SIG-M5 treated with dmso at 0.1 percent for 504 hours (cell line): ENCODE measurements around the gene RNF150.
"Not testable (repeated sequence)": the region's sequence is repeated elsewhere in the genome, so short reads cannot be mapped to it uniquely, and the experiment has no call there.

Experiments used
- DNase-seq: peaks from one replicate; lab custom pipeline; 2025; ENCODE audit not compliant: unreplicated experiment; lab: John Stamatoyannopoulos, UW

RNF150 gene

DNA sequence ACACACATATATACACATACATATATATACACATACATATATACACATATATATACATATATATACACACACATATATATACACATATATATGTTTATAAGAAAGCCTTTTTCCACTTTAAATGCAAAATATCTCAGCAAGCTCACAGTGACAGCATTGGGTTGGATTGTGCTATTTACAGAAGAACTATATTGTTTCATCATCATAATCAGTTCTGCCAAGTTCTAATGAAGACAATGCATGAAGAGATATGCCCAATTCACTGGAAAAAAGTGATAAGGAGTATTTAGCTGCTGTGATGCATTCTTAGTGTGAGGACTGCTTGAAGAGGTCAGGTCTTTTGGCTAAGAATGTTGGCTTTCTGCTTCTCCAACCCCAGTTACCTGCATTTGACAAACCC lies 54.4 kb downstream of the RNF150 start:
- DNase-seq: no peak

DNA sequence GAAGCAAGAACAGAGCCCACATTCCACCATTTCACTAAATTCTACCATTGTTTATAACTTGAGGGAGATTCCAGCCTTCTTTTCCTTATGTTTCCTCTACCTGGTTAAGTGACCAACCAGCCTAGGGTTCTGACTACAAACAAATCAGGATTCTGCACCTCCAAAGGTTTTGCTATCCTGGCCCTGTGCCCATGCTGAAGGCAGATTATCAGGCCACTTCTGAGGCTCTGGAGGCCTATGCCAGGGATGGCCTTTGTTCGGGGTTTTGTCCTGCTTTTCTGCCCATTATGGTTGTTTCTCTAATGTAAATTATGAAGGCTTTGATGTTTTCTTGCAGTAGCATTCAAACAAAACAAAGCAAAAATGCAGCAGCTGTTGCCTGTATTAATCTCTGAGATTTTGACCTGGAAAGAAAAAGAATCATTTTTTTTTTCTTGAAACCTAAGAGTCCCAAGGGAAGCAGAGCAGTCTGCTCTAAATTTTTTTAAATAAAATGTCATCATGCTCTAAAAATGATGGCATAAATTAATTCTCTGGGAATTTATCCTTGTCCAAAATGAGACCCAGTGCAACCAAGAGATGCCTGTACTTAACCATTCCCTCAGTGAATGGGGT lies 55.6 kb downstream of the RNF150 start:
- no peak for DNase-seq

DNA sequence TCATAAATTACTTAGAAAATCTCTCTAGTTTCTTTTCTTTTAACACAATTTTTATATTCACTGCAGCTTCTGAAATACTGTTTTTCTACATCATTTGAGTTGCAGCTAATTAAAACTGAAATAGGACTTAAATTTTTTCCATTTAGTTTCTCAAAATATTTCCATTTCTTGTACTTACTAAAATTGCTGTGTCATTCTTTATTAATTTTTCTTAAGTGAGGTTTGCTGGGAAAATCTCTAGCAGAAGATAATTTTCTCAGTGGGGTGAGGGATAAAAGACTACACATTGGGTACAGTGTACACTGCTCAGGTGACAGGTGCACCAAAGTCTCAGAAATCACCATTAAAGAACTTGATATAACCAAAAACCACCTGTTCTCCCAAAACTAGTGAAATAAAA lies 57.7 kb downstream of the RNF150 start:
- DNase-seq: no peak

DNA sequence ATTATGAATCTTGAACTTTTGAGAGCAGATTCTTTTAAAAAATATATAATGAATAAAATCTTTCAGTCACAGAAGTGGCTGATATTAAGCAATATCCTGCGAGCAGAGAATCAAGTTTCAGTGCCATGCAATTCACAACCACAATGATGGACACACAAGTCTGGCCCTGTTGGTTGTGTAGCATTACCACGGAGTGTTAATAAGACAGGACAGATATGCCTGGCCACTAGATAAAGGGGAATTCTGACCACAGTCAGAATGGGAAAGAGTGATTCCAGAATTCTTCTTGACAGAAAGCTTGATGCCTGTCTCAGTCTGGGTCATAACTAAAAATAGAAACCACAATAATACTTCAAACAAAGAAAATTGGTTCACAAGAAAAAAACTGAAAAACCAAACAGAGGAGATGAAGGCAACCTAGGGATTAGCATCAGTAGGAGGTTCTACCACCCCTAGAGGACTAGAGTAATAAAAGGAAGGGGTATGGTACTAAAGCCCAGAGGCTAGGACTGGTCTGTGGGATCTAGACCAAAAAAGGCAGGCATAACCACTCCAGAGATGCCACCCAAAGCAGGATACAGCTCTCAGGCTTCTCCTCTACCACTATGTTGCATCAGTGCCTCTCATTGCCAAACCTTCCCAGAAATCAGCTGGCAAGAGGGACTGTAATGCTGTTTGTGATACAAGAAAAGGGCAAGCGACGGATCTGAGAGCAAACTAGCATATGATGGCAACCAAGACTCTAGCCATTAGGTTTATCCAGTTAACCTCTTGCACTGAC lies 59.0 kb downstream of the RNF150 start:
- DNase-seq: no peak

DNA sequence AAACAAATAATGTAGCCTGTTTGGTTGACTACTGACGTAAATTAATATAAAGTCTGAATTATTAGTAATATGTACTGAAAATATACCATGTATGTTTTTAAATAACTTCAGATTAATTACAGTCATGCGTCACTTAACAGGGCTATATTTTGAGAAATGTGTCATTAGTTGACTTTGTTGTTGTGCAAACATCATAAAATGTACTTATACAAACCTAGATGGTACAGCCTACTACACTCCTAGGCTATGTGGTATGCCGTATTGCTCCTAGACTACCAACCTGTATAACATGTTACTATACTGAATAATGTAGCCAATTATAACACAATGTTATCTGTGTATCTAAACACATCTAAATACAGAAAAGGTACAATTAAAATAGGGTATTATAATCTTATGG lies 66.6 kb downstream of the RNF150 start:
- no peak for DNase-seq

DNA sequence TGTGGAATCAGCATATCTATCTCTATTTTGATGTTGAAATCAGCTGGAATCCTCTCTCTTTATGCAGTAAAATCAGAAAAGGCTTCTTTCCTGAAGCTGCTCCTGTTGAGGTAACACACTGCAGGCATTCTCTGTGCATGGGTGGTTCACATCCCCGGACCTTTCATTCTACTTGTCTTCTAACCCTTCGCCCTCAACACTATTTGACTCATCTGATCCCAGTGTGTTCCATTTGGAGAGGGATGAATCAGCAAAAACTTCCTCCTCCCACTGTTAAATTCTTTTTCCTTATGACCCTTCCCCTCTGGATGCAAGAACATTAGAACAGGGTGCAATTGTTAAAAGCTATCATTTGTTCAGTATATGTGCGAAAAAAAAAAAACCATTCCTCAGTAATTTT lies 67.4 kb downstream of the RNF150 start:
- no peak for DNase-seq

DNA sequence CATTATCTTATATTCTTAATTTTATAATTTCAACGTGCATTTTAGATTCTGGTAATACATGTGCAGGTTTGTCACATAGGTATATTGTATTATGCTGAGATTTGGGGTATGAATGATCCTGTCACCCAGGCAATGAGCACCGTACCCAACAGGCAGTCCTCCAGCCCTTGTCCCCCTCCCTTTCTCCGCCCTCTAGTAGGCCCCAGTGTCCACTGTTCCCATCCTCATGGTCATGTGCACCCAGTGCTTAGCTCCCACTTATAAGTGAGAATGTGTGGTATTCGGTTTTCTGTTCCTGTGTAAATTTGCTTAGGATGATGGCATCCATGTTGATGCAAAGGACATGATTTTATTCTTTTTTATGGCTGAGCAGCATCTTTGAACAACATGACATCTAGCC lies 70.6 kb downstream of the RNF150 start:
- no peak for DNase-seq

DNA sequence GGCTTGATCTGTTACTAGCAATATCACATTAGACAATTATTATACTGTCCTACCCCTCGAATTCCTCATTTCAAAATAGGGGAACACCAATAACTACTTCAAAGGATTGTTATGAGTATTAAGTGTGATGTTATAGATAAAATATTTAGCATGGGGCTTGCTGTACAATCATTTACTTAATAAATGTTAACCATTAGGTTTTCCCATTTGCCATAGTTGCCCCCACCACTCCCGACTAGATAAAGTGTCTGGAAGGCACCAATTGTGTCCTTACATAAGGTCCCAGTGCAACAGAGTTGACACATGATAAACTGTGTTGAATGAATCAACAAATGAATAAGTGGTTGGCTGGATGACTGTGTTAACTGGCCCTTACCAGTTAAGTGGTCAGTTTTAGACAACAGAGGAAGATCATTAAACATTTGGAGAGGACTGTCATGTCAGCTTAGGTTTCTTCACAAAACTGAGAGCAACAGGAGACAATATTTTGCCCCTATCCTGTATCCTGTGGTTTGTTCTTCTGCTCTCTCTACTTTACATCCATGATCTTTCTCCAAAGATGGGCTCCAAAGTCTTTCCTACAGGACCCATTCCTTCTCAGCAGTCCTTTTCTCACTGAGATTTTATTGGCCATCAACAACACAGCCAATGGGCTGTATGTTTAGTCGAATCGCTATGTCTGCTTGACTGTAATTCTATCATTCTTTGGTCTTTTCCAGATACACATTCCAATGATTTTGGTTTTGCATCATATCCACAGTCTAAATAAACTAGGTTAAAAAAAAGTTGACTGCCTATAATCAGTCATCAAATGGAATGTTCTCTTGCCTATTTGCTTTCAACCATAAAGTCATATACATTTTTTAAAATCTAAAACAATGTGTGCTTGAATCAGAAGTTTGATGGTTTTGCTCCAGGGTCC lies 74.4 kb downstream of the RNF150 start:
- no peak for DNase-seq

DNA sequence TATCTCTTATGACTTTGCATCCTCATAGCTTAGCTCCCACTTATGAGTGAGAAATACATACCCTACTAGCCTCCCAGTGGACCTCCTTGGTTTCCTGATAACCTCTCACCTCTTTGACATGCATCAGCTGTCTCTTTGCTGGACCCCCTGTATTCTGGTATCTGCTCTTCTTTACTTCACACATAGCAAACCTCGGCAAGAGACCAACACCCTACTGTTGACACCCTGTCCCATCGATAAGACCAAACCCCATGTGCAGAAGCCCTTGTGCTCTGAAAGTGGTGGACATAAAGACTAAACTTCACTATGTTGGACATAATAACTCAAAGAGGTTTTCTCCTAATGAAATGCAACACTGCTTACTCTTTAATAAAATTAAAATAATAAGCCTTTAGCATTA lies 75.7 kb downstream of the RNF150 start:
- no peak for DNase-seq

DNA sequence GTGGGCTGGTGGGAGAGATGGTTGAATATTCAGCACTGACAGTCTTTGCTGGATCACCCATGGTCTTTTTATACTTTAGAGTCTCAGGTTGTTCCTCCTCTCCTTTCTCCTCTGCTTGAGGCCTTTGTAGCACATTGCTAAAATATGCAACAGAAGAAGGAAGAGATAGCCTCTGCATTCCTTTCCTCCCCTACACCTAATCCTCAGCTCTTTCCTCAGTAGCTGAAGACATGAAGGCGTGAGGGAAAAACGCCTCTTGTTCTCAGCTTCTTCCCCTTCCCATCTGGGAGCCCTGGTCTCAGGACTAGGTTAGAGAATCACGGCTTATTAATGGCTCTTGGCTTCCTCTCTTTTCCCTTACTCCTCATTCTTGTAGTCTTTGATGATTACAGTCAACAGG lies 76.8 kb downstream of the RNF150 start:
- no peak for DNase-seq

DNA sequence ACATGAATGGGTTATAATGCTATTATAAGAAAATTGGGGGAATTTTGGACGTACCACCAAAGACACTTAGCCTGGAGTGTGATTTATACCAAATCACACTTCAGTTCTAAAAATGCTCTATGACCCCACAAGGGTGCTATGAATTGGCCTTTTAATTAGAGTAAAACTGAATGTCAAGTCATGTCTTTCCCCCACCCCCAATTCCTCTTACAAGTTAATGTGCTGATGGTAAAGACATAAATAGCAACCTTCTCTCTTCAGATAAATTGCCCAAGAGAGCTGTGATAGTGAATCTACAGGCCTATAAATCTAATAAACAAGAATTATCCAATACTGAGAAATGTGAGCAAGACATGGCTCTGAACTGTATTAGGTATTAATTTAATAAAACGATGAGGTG lies 78.8 kb downstream of the RNF150 start:
- DNase-seq: no peak

DNA sequence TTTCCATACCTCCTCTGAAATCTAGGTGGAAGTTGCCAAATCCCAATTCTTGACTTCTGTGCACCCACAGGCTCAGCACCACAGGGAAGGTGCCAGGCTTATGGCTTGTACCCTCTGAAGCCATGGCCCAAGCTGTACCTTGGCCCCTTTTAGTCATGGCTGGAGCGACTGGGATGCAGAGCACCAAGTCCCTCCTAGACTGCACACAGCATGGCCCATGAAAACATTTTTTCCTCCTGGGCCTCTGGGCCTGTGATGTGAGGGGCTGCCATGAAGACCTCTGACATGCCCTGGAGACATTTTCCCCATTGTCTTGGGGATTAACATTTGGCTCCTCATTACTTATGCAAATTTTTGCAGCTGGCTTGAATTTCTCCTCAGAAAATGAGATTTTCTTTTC lies 82.3 kb downstream of the RNF150 start:
- not testable (repeated sequence) for DNase-seq

DNA sequence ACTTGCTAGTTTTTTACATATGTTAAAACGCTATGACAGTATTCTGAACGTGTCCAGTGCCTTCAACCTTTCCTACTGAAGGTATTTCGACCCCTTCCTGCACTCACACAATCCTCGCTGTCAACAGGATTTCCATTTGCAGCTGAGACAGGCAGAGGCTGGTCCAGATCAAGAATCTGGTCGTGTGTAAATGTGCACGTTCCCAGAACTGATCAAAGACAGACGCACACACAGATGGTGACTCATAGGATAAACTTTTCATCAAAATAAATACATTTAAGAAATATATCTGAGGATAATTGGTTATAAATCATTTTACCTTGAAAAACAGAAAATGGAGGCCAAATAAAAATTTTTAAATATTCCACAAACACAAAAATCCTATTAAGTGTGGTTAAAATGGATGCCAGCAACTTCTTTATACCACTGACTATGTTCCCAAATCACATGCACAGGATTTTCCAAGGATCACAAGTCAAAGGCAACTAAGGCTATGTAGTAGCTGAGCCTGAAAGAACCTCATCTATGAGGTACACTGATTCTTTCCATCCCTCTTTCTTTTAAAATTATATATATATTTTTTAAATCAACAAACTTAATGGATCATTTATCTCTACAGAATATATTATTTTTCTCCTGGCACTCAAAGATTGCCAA lies 85.9 kb downstream of the RNF150 start:
- DNase-seq: no peak

DNA sequence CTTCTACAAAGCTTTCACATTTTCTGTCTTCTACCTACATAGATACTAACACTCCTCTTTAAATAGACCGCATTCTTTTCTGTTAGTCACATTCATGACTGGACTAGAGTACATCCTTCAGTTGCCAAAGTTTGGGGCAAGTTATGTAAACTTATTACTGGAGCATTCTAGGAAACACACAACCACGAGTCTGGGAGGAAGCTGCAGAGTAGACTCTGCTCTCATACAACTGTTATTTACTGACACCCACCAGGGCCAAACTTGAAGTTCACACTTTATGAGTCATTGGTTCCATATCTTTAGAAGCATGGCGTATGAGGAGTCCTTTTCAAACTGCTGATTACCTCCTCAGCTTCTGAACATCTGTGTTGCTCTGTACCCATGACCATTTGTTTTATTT lies 87.0 kb downstream of the RNF150 start:
- DNase-seq: no peak

DNA sequence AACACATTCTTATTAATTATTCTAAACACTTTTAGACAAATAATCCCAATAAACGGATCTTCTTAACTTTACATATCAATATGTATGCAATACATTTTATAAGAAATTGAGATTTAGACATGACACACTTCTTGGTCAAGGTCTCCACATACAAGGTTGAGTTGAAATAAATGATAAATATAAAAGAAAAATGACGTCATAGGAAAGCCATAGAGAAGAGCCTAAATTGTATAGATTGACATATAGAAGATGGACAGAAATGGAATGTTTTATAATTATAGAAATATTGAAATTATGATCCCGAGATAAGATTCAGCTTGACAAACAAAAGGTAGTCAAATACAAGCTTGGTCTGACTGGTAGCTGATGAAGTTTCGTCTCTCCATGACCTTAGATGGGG lies 87.4 kb downstream of the RNF150 start:
- no peak for DNase-seq

DNA sequence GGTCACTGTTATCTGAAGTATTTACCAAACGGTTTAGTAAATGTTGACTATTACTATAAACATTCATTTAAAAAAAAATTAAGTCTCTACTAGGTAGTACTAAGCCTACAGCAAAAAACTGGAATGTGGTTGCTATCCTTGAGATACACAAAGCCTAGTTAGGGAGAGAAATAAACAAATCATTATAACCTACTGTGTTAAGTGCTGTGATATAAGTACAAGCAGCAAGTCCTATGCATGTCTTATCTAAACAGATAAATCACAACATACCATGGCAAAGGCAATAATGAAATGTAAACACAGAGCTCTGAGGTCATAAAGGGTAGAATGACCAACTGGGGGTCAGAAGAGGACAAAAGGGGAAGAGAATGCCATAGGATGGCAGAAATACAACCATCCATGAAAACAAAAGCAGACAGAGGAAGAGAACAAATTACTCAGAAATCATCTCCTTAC lies 92.2 kb downstream of the RNF150 start:
- no peak for DNase-seq

DNA sequence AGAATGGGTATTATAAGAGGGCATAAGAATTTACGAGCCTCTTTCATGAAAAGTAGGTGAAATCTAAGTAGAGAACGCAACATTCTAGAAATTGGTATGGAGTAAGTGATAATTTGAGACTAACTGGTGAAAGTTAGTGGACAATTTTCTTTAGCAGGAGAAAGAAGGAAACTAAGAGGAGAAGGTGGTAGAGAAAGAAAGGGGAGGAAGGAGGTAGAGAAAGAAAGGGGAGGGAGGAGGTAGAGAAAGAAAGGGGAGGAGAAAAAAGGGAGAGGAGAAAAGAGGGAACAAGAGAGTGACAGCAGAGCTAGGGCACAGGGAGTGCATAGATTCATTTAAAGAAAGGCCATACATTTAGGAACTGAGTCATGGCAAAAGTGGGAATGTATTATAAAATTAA lies 94.1 kb downstream of the RNF150 start:
- no peak for DNase-seq

DNA sequence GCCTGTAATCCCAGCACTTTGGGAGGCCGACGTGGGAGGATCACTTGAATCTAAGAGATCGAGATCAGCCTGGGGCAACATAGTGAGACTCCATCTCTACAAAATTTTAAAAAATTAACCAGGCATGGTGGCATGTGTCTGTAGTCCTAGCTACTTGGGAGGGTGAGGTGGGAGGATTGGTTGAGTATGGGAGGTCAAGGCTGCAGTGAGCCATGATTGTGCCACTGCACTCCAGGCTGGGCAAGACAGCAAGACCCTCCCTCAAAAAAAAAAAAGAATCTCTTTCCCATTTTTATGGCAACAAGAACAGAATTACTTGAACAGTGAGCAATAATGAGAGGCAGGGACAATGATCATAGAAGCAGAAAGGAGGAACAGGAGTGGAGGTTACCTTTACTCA lies 94.8 kb downstream of the RNF150 start:
- no peak for DNase-seq

DNA sequence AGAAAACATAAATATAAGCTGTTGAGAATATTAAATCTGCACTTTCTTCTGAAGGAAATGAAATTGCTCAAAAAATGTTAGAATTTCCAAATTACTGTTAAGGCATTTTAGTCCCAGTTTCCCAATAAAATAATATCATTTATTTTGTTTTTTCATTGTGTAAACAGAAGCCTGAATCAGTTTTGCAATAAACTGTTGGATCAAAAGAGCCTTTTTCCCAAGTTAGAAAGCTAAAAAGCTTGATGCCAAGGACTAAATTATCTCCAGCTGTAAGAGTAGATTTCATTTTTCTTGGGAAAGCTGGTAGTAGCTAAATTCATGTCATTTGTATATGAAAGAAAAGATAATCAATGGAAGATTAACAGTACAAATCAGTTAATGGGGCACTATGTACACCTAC lies 95.8 kb downstream of the RNF150 start:
- DNase-seq: no peak

DNA sequence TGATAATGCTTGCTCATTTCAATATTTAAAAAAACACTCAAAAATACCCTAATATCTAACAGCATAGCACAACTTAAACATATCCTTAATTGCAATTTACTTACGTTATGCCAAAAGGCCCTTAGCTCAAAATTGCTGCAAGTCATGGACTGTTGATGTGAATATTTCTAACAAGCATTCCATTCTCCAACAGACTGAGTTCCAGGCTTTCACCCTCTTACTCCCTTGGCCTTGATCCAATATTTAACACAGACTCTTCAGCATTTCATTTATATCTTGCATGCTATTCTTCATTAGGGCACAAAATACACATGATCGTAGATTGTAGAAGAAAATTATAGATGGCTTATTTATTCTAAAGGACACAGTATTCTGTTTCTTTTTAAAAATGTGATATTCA lies 96.5 kb downstream of the RNF150 start:
- DNase-seq: no peak

DNA sequence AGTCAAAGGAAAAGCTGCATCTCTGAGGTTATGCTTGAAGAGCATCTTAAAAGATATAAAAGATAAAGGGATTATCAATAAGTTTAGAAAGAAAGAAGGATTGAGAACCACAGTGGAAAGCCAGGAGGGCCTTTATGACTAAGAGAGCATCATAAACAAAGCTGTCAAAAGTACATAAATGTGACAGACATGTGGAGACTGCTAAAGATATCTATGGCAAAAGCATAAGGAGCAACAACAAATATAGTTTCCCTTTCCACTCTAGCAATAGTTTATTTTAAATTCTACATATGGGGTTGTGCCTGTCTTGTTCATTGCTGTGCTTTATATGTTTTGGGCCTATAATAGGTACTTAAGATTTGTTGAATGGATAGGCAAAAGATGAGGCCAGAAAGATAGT lies 97.3 kb downstream of the RNF150 start:
- DNase-seq: no peak
